ENCODE results near the gene CLEC17A.
"Not testable (repeated sequence)": the region's sequence is repeated elsewhere in the genome, so short reads cannot be mapped to it uniquely, and the experiment has no call there.

GRCh38 chr19:14589433-14589832 lies 6.5 kb downstream of the CLEC17A start:
- TF ChIP-seq ZFP36 (IDR thresholded peaks at IDR 0.05; ENCODE audit: borderline replicate concordance, partially characterized antibody); JUN (IDR thresholded peaks at IDR 0.05); CTCF (IDR thresholded peaks at IDR 0.05); SMC3 (IDR thresholded peaks at IDR 0.05); FOSL2 (IDR thresholded peaks at IDR 0.05); FOSL2 (CRISPR knock-in tag; IDR thresholded peaks at IDR 0.05); RNF2 (IDR thresholded peaks at IDR 0.05; ENCODE audit: borderline replicate concordance, low read depth); HOXA7 (CRISPR knock-in tag; IDR thresholded peaks at IDR 0.05); HOXB13 (CRISPR knock-in tag; IDR thresholded peaks at IDR 0.05; ENCODE audit: low read depth); PBX3 (IDR thresholded peaks at IDR 0.05); USF2 (IDR thresholded peaks at IDR 0.05); RCOR1 (IDR thresholded peaks at IDR 0.05; ENCODE audit: low read depth, low read length); KDM5A (IDR thresholded peaks at IDR 0.05); POLR2A (IDR thresholded peaks at IDR 0.05; ENCODE audit: low read length); ESRRA (IDR thresholded peaks at IDR 0.05; ENCODE audit: borderline replicate concordance, low read length): not testable (repeated sequence)
